ENCODE measurements around the gene SHISAL2B.
"Not testable (repeated sequence)": the region's sequence is repeated elsewhere in the genome, so short reads cannot be mapped to it uniquely, and the experiment has no call there.

The SHISAL2B gene

DNA sequence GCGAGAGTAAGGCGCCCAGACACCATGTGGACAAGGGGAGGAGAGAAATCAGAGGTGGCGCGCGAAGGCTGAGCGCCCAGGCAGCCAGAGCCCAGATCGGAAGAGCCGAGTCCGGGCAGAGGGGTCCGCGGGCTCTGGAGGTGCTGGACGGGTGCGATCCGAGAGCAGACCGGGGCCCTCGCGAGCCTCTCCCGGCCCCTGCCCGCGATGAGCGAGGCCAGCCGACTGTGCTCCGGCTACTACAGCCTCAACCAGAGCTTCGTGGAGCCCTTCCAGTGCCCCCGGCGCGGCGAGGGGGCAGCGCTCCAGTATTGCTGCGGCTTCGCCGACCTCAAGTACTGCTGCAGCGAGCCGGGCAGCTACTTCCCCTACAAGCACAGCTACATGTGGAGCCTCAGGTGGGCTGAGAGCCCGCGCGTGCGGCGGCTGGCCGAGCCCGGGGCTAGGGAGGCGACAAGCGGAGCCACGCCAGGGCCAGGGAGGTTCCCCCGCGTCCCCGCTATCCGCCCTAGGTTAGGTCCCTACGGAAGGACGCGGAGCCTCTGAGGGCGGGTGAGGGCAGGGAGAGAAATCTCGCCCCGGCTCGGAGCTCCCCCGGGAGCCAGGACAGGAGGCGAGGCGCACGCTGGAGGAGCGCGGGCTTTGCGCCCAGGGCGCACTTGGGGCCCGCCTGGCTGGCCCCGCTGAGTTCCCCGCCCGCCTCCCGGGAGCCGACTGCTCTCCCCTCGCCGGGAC lies at the start of gene SHISAL2B:
SHISAL2B (plus strand) TSS at position 87 of the 735 bp plus-strand sequence; CDS start at position 208, 121 bp downstream.
- peak; percentile 36 for DNase-seq (ENCODE audit: low spot score)

DNA sequence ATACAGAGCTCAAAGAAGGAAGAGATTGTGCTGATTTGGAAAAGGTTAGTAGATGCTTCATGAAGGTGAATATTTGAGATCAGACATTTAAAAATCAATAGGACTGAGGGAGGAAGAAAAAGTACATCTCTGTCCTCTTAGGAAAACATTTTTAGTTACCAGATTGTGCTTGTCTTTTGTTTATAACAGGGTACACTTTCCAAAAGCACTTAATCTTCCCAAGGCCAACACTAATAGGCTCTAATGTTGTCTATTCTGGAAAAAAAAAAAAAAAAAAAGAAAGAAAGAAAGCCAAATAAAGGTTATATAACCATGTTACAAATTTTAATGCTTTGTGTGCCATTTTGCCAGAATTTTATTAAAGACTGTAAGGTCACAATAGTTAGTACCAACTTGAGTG lies 45.5 kb upstream of the SHISAL2B start:
- DNase-seq (ENCODE audit: low spot score), result no peak

DNA sequence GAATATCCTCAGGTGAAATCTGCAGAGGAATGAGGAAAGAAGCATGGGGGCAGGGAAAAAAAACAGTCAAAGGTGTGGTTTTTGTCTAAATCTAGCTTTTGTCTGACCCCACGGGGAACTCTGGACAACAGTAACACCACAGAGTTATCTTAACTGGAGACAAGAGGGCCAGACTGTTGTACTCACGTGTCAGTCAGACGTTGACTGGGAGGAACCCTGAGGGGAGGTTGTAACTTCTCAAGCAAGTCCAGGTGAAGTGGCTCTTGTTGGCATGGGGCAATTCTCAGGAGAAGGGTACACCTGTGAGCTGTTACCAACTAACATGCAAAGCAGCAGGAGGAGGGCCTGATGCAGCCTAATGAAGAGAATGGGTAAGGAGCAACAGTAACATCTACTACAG lies 44.1 kb upstream of the SHISAL2B start:
- DNase-seq (ENCODE audit: low spot score), result no peak

DNA sequence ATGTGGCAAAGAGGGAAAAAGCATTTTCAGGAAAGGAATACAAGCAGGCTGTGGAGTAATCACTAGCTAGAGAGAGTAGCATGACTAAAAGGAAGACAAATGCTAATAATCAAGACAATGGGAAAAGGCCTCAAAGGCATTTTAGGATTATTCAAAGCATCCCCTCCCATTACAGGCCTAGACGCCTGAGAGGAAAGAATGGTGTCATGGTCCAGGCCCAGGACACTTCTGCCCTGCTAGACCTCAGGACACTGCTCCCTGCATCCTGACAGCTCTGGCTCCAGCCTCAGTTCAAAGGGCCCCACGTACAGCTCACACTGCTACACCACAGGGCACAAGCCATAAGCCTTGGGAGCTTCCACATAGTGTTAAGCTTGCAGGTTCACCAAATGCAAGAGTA lies 40.8 kb upstream of the SHISAL2B start:
- DNase-seq (ENCODE audit: low spot score), result no peak

DNA sequence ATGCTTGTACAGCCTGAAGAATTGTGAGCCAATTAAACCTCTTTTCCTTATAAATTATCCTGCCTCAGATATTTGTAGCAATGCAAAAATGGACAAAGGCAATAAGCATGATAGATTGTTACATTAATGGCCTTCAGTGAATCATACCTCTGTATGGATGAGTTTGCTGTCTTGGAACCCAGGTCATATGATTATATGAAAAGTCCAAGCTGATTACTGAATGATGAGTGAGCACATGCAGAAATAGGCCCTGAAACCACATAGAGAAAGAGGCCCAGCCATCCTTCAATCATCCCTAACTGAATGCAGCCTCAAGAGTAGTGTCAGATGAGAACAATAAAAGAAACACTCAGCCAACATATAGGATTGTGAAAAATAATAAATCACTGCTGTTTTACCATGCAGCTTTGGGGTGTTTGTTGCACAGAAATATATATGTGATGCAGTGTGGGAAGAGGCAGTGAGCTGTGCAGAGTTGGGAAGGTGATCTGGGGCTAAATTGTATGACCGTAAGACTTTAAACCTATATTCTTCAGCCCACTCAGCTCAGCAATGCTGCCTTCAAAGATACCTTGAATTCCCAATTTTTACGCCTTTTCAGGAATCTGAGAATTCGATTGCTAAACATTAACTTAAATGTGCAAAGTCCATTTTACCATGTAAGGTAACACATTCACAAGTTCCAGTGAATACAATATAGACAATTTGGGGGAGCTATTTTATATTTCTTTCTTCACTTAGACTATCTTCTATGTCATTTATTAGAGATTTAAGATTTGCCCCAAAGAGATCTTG lies 36.3 kb upstream of the SHISAL2B start:
- no peak for DNase-seq (ENCODE audit: low spot score)

DNA sequence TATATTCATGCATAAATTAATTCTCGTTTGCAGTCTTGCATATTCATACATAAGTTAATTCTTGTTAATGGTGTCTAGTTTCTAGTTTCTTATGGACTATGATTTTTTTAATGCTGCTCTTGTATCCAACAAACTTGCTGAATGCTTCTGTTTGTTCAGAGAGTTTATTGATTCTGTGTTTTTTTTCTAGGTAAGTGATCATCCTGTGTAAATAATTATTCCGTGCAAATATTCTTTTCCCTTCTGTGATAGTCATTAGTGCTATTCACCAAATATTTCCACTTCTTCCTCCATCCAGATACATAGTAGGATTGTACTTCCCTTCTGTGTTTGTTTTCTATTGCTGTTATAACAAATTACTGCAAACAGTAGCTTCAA lies 35.8 kb upstream of the SHISAL2B start:
- DNase-seq (ENCODE audit: low spot score), result no peak

DNA sequence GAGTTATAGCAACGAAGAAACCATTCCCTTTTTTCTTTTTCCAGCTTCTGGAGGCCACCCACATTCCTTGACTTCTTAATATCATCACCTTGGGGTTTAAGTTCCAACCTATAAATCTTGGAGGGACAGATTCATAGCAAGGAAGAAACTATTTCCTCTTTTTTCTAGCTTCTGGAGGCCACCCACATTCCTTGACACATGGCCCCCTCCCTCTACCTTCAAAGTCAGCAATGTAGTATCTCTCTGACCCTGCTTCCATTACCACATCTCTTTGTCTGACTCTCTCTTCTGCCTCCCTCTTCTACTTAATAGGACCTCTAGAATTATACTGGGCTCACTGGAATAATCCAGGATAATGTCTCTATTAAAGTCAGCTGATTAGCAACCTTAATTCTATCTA lies 34.7 kb upstream of the SHISAL2B start:
- no peak for DNase-seq (ENCODE audit: low spot score)

DNA sequence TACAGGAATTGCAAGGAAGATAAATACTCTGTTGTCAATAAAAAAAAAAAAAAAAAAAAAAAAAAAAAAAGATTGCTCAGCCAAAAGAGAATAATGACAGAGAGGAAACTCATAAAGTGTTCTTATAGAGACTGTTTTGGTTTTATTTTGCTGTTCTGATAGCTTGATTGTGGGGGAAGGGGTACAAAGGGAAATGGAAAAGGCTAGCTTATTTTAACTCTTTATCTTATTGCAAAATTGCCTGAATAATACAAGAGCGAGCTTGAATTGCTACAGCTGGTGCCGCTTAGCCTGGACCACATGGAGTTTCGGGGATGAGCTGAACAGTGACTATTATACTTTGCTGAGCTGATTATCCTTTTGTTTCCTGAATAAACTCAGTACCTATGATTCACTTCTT lies 31.0 kb upstream of the SHISAL2B start:
- DNase-seq (ENCODE audit: low spot score), result no peak

DNA sequence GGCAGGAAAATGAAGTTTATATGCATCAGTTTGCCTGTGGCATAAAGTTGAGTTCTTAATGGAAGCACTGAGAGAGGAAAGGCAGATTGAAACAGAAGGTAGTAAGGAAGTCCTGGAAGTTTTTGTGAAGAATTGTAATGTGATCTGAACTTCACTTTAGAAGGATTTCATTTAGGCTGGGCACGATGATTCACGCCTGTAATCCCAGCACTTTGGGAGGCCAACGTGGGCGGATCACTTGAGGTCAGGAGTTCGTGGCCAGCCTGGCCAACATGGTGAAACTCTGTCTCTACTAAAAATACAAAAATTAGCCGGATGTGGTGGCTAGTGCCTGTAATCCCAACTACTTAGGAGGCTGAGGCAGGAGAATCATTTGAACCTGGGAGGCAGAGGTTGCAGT lies 27.1 kb upstream of the SHISAL2B start:
- DNase-seq (ENCODE audit: low spot score), result not testable (repeated sequence)

DNA sequence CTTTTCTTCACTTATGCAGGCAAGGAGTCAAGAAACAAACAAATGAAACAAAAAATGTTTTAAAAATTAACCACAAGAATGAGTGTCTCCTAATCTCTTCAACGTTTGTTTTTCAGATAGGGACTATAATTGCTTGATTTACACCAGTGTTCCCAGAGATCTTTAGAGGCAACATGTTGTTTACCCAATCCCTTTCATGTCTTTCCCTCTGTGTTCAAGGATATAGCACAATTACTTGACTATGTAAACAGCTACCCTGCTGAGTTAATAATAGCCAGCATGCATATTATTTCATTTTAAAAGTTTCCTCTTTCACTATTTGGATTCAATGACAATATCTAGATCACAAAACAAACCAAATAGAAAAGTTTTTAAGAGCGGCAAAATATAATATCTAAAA lies 25.1 kb upstream of the SHISAL2B start:
- no peak for DNase-seq (ENCODE audit: low spot score)

DNA sequence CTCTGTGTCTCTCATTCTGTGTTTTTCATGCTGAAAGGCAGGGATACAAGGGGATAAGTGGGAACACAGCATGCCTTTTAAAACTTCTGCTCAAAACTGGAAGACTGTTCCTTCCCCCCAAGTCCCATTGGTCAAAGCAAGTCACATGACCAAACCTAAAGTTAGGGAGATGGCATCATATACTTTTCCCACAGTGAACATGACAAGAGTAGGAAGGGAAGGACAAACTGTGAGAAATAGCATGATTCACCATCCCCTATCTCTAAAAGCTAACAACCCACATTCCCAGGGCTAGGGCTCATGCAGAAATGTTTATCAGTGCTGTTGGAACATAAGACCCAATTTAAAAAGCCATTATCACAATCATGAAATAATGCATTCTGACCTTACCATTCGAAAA lies 24.2 kb upstream of the SHISAL2B start:
- no peak for DNase-seq (ENCODE audit: low spot score)

DNA sequence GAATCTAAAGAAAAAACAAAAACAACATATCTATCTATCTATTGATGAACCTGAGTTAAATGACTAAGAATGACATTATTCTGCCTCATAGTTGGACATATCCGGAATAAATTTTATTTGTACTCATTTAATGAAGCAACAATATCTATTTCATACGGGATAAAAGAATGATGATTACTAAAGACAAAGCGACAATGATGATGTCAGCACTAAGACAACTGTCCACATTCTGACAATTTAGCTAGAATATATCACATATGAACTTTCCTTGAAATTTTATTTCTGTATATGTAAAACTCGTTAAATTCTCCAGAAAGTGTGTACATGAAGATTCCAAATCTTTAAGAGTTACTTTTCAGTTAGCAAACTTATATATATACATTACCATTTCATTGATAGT lies 23.2 kb upstream of the SHISAL2B start:
- no peak for DNase-seq (ENCODE audit: low spot score)

DNA sequence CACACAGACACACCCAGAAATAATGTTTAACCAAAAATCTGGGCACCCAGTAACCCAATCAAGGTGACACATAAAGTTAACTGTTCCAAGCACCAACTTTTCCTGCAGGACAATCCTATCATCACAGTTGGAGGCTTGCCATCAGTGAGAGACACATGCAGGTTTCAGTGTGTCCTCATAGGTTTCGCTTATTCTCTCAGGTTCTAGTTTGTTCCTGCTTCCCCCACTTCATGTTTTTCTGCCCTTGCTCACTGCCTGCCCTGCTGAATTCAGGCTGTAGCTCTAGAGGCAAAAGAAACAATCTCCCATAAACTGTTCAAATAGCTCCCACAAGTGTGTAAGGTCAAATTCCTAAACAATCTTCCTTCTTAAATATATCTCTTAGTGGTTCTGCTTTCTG lies 20.0 kb upstream of the SHISAL2B start:
- no peak for DNase-seq (ENCODE audit: low spot score)

DNA sequence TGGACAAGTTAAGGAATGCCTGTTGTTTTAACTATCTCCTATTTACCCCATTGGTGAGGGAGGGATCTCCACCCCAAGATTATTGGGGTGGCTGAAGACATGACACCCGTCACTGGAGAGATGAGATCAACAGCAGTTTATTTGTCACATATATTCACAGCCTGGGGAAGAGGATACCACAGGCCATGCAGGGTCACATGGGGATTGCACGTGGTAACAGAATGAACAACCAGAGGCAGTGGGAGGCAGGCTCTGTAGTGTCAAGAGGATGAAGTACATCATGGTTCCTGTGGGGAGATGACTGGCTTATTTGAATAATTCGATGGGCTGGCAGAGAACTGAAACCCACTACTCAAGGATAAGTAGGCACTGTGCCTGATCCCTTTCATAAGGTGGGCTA lies 18.6 kb upstream of the SHISAL2B start:
- DNase-seq (ENCODE audit: low spot score), result no peak

DNA sequence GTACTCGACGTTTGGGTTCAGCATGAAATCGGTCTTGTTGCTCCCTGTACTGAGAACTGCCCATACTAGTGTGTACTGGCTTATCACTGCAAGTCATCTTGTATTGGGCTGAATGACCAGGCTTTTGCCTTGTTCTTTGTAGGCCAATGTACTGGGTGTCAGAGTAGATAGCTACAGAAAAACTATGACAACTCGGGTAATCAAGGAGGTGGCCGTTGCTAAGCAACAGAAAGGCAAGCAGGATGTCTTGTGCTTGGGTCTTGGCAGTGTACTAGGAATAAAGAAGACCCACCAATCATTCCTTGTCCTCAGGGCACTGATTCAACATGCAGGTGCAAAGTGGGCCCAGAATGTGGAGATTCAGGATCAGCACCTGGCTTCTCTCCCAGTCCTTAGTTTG lies 11.9 kb upstream of the SHISAL2B start:
- DNase-seq (ENCODE audit: low spot score), result no peak

DNA sequence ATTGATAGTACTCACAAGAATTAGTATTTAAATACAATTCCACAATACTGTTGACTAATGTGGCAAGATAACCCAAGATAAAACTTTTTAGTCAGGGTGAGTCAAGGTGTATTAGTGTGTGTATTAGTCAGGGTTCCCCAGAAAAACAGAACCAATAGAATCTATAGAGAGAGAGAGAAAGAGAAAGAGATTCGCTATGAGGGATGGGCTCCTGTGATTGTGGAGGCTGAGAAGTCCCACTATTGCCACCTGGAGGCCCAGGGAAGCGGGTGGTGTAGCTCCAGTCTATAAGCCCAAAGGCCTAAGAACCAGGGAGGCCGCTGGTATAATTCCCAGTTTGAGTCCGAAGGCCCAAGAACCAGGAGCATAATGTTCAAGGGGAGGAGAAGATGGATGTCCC lies 10.0 kb upstream of the SHISAL2B start:
- DNase-seq (ENCODE audit: low spot score), result no peak

DNA sequence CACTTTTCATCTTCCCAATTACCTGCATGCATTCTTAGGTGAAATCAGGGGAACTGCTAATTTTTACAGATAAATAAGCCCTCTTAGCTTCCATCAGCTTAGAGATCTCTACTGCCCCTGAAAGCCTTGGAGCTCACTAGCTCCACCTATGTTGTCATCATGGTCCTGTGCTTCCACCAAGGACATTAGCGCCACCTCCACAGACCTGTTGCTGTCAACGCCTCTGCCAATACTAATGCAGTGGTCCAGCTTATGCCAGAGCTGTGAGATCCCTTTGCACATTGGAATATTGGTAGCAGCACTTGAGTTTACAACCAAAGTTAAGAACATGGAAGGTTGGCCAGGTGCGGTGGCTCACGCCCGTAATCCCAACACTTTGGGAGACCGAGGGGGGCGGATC lies 7.7 kb upstream of the SHISAL2B start:
- DNase-seq (ENCODE audit: low spot score), result no peak

DNA sequence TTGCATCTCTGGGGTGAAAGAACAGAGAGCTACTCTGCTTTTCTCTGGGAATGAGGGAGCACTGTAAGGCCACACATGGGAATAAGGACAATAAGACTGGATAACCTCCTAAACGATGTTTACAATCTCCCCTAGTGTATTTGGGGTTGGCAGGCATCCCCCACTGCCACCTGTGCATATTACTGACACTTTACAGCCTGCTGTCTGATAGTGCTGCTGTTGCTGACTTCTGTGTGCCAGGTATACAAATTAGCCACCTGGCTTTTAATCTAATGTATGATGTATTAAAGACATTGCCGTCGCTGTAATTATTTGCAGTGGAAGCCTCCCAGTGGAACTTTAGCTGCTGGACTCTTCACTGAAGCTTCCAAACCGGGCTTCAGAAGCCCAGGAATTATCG lies 4.4 kb upstream of the SHISAL2B start:
- no peak for DNase-seq (ENCODE audit: low spot score)

DNA sequence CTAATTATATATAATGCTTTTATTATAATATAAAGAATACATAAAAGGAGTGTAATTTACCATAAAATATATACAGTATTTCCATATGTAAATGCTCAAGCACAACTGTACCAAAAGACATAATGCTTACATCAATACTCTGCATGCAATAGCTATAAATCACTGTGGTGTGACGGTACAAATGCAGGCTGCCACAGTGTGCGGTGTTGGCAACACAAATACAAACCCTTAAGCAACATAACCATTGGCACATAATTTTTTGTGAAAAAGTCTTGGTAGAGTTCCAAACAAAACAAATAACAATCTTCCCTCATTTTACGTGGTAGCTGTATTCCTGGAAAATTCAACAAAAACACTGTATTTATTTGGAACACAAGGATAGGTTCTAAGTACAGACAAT lies 1.9 kb upstream of the SHISAL2B start:
- no peak for DNase-seq (ENCODE audit: low spot score)

DNA sequence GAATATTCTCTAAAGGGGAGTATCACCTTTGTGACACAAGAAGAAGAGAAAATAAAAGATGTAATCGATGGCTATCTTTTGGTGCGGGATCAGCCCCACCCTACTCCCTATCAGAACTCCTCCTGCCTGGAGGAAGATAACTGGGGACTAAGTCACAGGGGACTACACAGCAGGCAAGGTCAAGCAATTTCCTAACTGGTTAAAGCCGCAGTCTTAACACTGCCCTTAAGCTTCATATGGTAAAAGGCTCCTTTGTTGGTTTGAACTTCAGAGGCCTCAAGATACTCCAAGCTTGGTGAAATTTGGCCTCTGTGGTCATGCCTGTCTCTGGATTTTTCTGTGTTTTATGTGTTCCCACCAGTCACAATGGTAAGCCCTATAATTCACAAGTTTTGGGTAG lies 1.3 kb upstream of the SHISAL2B start:
- no peak for DNase-seq (ENCODE audit: low spot score)

DNA sequence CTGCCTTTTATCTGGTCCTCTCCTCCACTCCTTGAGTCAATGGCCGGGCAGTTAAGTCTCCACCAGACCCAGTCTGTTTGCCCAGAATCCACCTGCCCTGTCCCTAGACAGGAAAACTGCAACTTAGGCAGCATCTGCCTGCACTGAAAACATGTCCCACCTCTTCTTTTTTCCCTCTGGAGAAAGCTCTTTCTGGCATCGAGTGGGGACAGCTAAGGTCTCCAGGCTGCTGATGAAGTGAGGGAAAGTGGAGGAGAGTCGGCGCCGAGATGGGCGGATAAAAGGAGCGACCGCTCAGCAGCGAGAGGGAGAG lies 243 bp upstream of the SHISAL2B start:
- no peak for DNase-seq (ENCODE audit: low spot score)

DNA sequence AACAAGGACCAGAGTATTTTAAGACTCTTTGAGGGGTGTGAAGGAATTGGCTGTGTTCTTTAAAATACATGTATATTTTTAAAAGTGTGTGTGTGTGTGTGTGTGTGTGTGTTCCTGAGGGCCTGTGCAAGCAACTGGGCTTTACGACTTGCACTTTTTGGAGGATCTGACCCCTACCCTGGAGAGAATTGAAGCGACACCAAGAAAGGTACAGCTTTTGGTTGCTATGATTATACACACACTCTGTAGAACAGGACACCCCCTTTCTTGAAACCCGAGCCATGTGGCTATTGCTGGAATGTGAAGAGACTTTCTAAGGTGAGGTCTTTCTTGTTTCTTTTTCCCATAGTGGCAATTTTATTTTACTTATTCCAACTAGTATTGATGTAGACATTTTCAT lies 988 bp downstream of the SHISAL2B start:
- DNase-seq (ENCODE audit: low spot score), result no peak

DNA sequence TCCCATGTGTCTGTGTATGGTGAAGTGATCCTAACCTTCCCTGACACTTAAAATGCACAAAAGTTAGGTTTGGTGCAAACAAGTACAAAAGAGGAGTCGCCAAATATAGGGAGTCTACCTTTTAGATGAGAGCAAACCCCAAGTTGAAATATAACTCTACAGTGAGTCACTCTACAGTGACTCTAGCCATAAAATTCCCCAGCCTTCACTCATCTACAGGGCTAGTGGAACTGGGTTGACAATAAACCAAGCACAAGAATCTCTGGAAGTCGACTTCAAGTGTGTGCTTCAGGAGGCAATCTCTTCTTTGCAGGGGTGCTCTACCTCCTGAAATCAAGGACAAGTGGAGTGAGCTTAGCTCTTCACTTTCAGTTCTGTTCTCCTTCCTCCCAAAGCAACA lies 3.3 kb downstream of the SHISAL2B start:
- no peak for DNase-seq (ENCODE audit: low spot score)

DNA sequence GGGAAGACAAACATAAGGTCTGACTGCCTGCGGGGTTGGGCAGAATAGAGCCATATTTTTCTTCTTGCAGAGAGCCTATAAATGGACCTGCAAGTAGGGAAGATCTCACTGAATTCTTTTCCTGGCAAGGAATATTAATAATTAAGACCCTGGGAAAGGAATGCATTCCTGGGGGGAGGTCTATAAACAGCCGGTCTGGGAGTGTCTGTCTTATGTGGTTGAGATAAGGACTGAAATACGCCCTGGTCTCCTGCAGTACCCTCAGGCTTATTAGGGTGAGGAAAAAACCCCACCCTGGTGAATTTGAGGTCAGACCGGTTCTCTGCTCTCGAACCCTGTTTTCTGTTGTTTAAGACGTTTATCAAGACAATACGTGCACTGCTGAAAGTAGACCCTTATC lies 6.1 kb downstream of the SHISAL2B start:
- not testable (repeated sequence) for DNase-seq (ENCODE audit: low spot score)

Data from GM03348 (cell line).